Measurements from ENCODE around the gene CHRM3. TPM values are rescaled to one million over a fixed set of nuclear protein-coding genes. Genes with fewer than 3 reads are reported as not detected.

Gene CHRM3
- polyA plus RNA-seq, 1 donor (not counting 4 experiments of a cell fraction or from before 2014, with no cell fraction given) = not detected

- H3K36me3 ChIP-seq (ENCODE audit: control insufficient read depth in 2 of 2, extremely low read depth in 1 of 2, insufficient read depth in 2 of 2, low read length in 2 of 2) = no peaks in the 10 kb centered on the region
- TF ChIP-seq CTCF (optimal IDR thresholded peaks at IDR 0.05 in 1 of 3, IDR thresholded peaks at IDR 0.05 in 1 of 3, conservative IDR thresholded peaks at IDR 0.05 in 1 of 3; ENCODE audit: extremely low read depth in 1 of 3, insufficient read depth in 2 of 3, low read length in 3 of 3) = no peak
- no peak for TF ChIP-seq EZH2 (IDR thresholded peaks at IDR 0.05; ENCODE audit: low read length)
- no peaks in the 10 kb centered on the region for H4K20me1 ChIP-seq (ENCODE audit: control insufficient read depth, extremely low read depth, insufficient read depth, low read length)
- H2AFZ ChIP-seq (ENCODE audit: control insufficient read depth, low read length) = no peak overlapping the region
- no peak overlapping the region for H3K4me3 ChIP-seq (ENCODE audit: control insufficient read depth in 2 of 3, extremely low read depth in 1 of 3, insufficient read depth in 2 of 3, low read depth in 1 of 3, low read length in 3 of 3)
- DNase-seq (ENCODE audit: low read depth, low spot score) (no peak), FAIRE-seq (no peak)
- no peak overlapping the region for H3K9ac ChIP-seq (ENCODE audit: control insufficient read depth, extremely low read depth, insufficient read depth, low read length)
- H3K4me2 ChIP-seq (ENCODE audit: control insufficient read depth, extremely low read depth, insufficient read depth, low read depth, low read length) = no peak overlapping the region
- H3K27me3 ChIP-seq (ENCODE audit: control insufficient read depth, extremely low read depth, insufficient read depth, low read length) = no peaks in the 10 kb centered on the region
- H3K9me1 ChIP-seq (ENCODE audit: control insufficient read depth, extremely low read depth, insufficient read depth, low read length) = no peaks in the 10 kb centered on the region
- H3K79me2 ChIP-seq (ENCODE audit: control insufficient read depth, insufficient read depth, low read length) = no peaks in the 10 kb centered on the region
- H3K27ac ChIP-seq (ENCODE audit: control insufficient read depth, insufficient read depth, low read length) = no peak overlapping the region
- no peaks in the 10 kb centered on the region for H3K9me3 ChIP-seq (ENCODE audit: control insufficient read depth, low read depth, low read length)
- no peaks in the 10 kb centered on the region for H3K4me1 ChIP-seq (ENCODE audit: control insufficient read depth, extremely low read depth, insufficient read depth, low read length)
- dilution Hi-C loops (cut with MboI; ENCODE audit: extremely low pct_ligation_motif_present, low sequenced_read_pairs) = no loop called here
These were observed 35.4 kb downstream of the CHRM3 start for GRCh38 chr1:239421811-239422210.

GRCh38 chr1:239422818-239423217 is 36.5 kb downstream of the CHRM3 start:
- Histone ChIP-seq H3K4me1 (ENCODE audit: control insufficient read depth, extremely low read depth, insufficient read depth, low read length) (no peaks in the 10 kb centered on the region), H3K9me3 (ENCODE audit: control insufficient read depth, low read depth, low read length) (no peaks in the 10 kb centered on the region), H2AFZ (ENCODE audit: control insufficient read depth, low read length) (no peak overlapping the region), H3K9ac (ENCODE audit: control insufficient read depth, extremely low read depth, insufficient read depth, low read length) (no peak overlapping the region), H3K4me2 (ENCODE audit: control insufficient read depth, extremely low read depth, insufficient read depth, low read depth, low read length) (no peak overlapping the region), H4K20me1 (ENCODE audit: control insufficient read depth, extremely low read depth, insufficient read depth, low read length) (no peaks in the 10 kb centered on the region), H3K9me1 (ENCODE audit: control insufficient read depth, extremely low read depth, insufficient read depth, low read length) (no peaks in the 10 kb centered on the region), H3K27ac (ENCODE audit: control insufficient read depth, insufficient read depth, low read length) (no peak overlapping the region), H3K4me3 (ENCODE audit: control insufficient read depth in 2 of 3, extremely low read depth in 1 of 3, insufficient read depth in 2 of 3, low read depth in 1 of 3, low read length in 3 of 3) (no peak overlapping the region), H3K36me3 (ENCODE audit: control insufficient read depth in 2 of 2, extremely low read depth in 1 of 2, insufficient read depth in 2 of 2, low read length in 2 of 2) (no peaks in the 10 kb centered on the region), H3K79me2 (ENCODE audit: control insufficient read depth, insufficient read depth, low read length) (no peaks in the 10 kb centered on the region), H3K27me3 (ENCODE audit: control insufficient read depth, extremely low read depth, insufficient read depth, low read length) (no peaks in the 10 kb centered on the region)
- dilution Hi-C loops (cut with MboI; ENCODE audit: extremely low pct_ligation_motif_present, low sequenced_read_pairs) = no loop called here
- FAIRE-seq (no peak), DNase-seq (ENCODE audit: low read depth, low spot score) (no peak)
- no peak for TF ChIP-seq EZH2 (IDR thresholded peaks at IDR 0.05; ENCODE audit: low read length)
- TF ChIP-seq CTCF (optimal IDR thresholded peaks at IDR 0.05 in 1 of 3, IDR thresholded peaks at IDR 0.05 in 1 of 3, conservative IDR thresholded peaks at IDR 0.05 in 1 of 3; ENCODE audit: extremely low read depth in 1 of 3, insufficient read depth in 2 of 3, low read length in 3 of 3) = no peak
